ENCODE measurements around the gene STAMBP.

- TF ChIP-seq SPI1 (IDR thresholded peaks at IDR 0.05; ENCODE audit: low read depth, low read length) (no peak), TAF1 (IDR thresholded peaks at IDR 0.05; ENCODE audit: low read depth, low read length) (no peak), POLR2A (IDR thresholded peaks at IDR 0.05; ENCODE audit: low read depth, low read length) (no peak), POLR2AphosphoS5 (IDR thresholded peaks at IDR 0.05; ENCODE audit: low read depth, low read length) (no peak)
These were observed 2.2 kb downstream of the STAMBP start for GRCh38 chr2:73830871-73831401.

All from GM12891 (cell line).